ENCODE results near the gene CCDC88C. TPM values are rescaled to one million over a fixed set of nuclear protein-coding genes. Genes with fewer than 3 reads are reported as not detected.

The CCDC88C gene
- total RNA-seq, 2 experiments from 2014 or later = 83.6 to 87.8 TPM

- Mint-ChIP-seq H3K4me1 (ENCODE audit: low read depth) (peaks cover 85% of the 10 kb centered on the region), H3K36me3 (ENCODE audit: low read depth) (peaks cover 35% of the 10 kb centered on the region), H3K4me3 (peak overlapping the region; percentile 100), H3K27ac (peak overlapping the region; percentile 97), H3K27me3 (no peaks in the 10 kb centered on the region), H3K9me3 (no peaks in the 10 kb centered on the region)
- POLR2A ChIA-PET = interaction anchor here (0.6 to 13.8 kb wide), 12 partner anchors 9 to 109 kb away, joined by 3 to 214 read pairs (median 4); partner anchors contain the start of genes CCDC88C and PPP4R3A
- CTCF ChIA-PET = interaction anchor here (1.0 to 10.3 kb wide), 8 partner anchors 10 to 78 kb away, joined by 3 to 112 read pairs (median 6); partner anchors contain the start of gene CCDC88C
- TF ChIP-seq CTCF (IDR thresholded peaks at IDR 0.05) = no peak
- intact Hi-C loops (cut with micrococcal nuclease) = no loop called here
- ATAC-seq (no peak), DNase-seq (no peak)
These were observed 16.9 kb downstream of the CCDC88C start for GRCh38 chr14:91400696-91401095.

GRCh38 chr14:91399868-91400640 lies 17.6 kb downstream of the CCDC88C start:
- DNase-seq (peak; percentile 62), ATAC-seq (peak; percentile 26)
- ChIA-PET CTCF (interaction anchor here (1.0 to 10.3 kb wide), 8 partner anchors 11 to 77 kb away, joined by 3 to 112 read pairs (median 6); partner anchors contain the start of gene CCDC88C), POLR2A (interaction anchor here (0.6 to 13.8 kb wide), 15 partner anchors 9 to 97 kb away, joined by 3 to 214 read pairs (median 4); partner anchors contain the start of gene CCDC88C)
- Mint-ChIP-seq H3K27ac (peak overlapping the region; percentile 97), H3K36me3 (ENCODE audit: low read depth) (peaks cover 40% of the 10 kb centered on the region), H3K4me1 (ENCODE audit: low read depth) (peaks cover 85% of the 10 kb centered on the region), H3K4me3 (peak overlapping the region; percentile 100), H3K27me3 (no peaks in the 10 kb centered on the region), H3K9me3 (no peaks in the 10 kb centered on the region)
- TF ChIP-seq CTCF (IDR thresholded peaks at IDR 0.05) = no peak
- intact Hi-C loops (cut with micrococcal nuclease) = no loop called here

GRCh38 chr14:91398707-91399106 lies 18.9 kb downstream of the CCDC88C start:
- H3K36me3 Mint-ChIP-seq (ENCODE audit: low read depth) = peaks cover 44% of the 10 kb centered on the region
- ATAC-seq (no peak), DNase-seq (no peak)
- no peaks in the 10 kb centered on the region for H3K9me3 Mint-ChIP-seq
- ChIA-PET CTCF (interaction anchor here (0.8 to 10.3 kb wide), 12 partner anchors 10 to 83 kb away, joined by 3 to 112 read pairs (median 4); partner anchors contain the start of gene CCDC88C), POLR2A (interaction anchor here (0.6 to 13.8 kb wide), 15 partner anchors 11 to 75 kb away, joined by 3 to 214 read pairs (median 5); partner anchors contain the start of gene CCDC88C)
- peak overlapping the region; percentile 97 for H3K27ac Mint-ChIP-seq
- peak overlapping the region; percentile 100 for H3K4me3 Mint-ChIP-seq
- intact Hi-C loops (cut with micrococcal nuclease) = no loop called here
- H3K27me3 Mint-ChIP-seq = no peaks in the 10 kb centered on the region
- no peak for TF ChIP-seq CTCF (IDR thresholded peaks at IDR 0.05)
- H3K4me1 Mint-ChIP-seq (ENCODE audit: low read depth) = peaks cover 87% of the 10 kb centered on the region

GRCh38 chr14:91397965-91398591 lies 19.5 kb downstream of the CCDC88C start:
- ATAC-seq = no peak
- peaks cover 45% of the 10 kb centered on the region for H3K36me3 Mint-ChIP-seq (ENCODE audit: low read depth)
- CTCF ChIA-PET = interaction anchor here (0.8 to 10.3 kb wide), 12 partner anchors 10 to 83 kb away, joined by 3 to 112 read pairs (median 4); partner anchors contain the start of gene CCDC88C

More at GRCh38 chr14:91397965-91398591, 19.5 kb downstream of the CCDC88C start:
- POLR2A ChIA-PET = interaction anchor here (0.6 to 13.8 kb wide), 14 partner anchors 11 to 75 kb away, joined by 3 to 214 read pairs (median 4); partner anchors contain the start of gene CCDC88C
- Mint-ChIP-seq H3K9me3 (no peaks in the 10 kb centered on the region), H3K4me3 (peak overlapping the region; percentile 70), H3K27me3 (no peaks in the 10 kb centered on the region), H3K4me1 (ENCODE audit: low read depth) (peaks cover 88% of the 10 kb centered on the region), H3K27ac (peak overlapping the region; percentile 95)
- intact Hi-C loops (cut with micrococcal nuclease) = no loop called here
- no peak for DNase-seq
- no peak for TF ChIP-seq CTCF (IDR thresholded peaks at IDR 0.05)

Measured in activated CD8-positive, alpha-beta T cell treated with anti-CD3 and anti-CD28 coated beads for 36 hours (primary cell).